H9 (cell line): ENCODE results near the gene ABHD8. TPM values are rescaled to one million over a fixed set of nuclear protein-coding genes. Genes with fewer than 3 reads are reported as not detected.
A peak's percentile ranks its signal among the peaks of the same experiment; 100 is the strongest.

Source experiments
- DNase-seq: peaks from one replicate; pipeline ENCODE4 v3.0.0-alpha.2; 2017
- H2AFZ ChIP-seq: one replicate; pipeline ENCODE4 v1.6.1; 2013; ENCODE audit warnings: mild to moderate bottlenecking, low read length, control low read depth, moderate library complexity
- H2AK5ac ChIP-seq: 2 replicates; pipeline ENCODE4 v1.6.1; 2013; ENCODE audit warnings: low read length, control low read depth, mixed read lengths; ENCODE audit not compliant: insufficient read length
- H2BK120ac ChIP-seq: one replicate; pipeline ENCODE4 v1.6.1; 2013; ENCODE audit warnings: low read depth, mild to moderate bottlenecking, low read length, control low read depth, inconsistent platforms; ENCODE audit not compliant: poor library complexity, severe bottlenecking
- H2BK12ac ChIP-seq: 2 replicates; pipeline ENCODE4 v1.6.1; 2013; ENCODE audit warnings: low read length, control low read depth, mixed read lengths, low read depth; ENCODE audit not compliant: insufficient read length
- H2BK15ac ChIP-seq: 2 replicates; pipeline ENCODE4 v1.6.1; 2013; ENCODE audit warnings: low read depth, low read length, control low read depth
- H2BK20ac ChIP-seq: one replicate; pipeline ENCODE4 v1.6.1; 2013; ENCODE audit warnings: low read depth, mild to moderate bottlenecking, low read length, control low read depth, inconsistent platforms; ENCODE audit not compliant: poor library complexity, severe bottlenecking
- H2BK5ac ChIP-seq: 2 replicates; pipeline ENCODE4 v1.6.1; 2013; ENCODE audit warnings: low read length, control low read depth, mixed read lengths; ENCODE audit not compliant: insufficient read length
- H3K14ac ChIP-seq: 2 replicates; pipeline ENCODE4 v1.6.1; 2013; ENCODE audit warnings: low read length, control low read depth; ENCODE audit not compliant: insufficient read depth
- H3K18ac ChIP-seq: 2 replicates; pipeline ENCODE4 v1.6.1; 2013; ENCODE audit warnings: low read depth, mild to moderate bottlenecking, mixed read lengths, low read length, control low read depth; ENCODE audit not compliant: insufficient read length
- H3K23ac ChIP-seq: 2 replicates; pipeline ENCODE4 v1.6.1; 2013; ENCODE audit warnings: low read length, control low read depth, mixed read lengths, low read depth; ENCODE audit not compliant: insufficient read length
- H3K23me2 ChIP-seq: 2 replicates; pipeline ENCODE4 v1.6.1; 2013; ENCODE audit warnings: low read depth, mild to moderate bottlenecking, mixed read lengths, low read length, control low read depth; ENCODE audit not compliant: insufficient read length, poor library complexity, severe bottlenecking
- H3K27ac ChIP-seq: 2 replicates; pipeline ENCODE4 v1.5.1; 2013; ENCODE audit warnings: low read length, control low read depth, mixed read lengths, low read depth; ENCODE audit not compliant: insufficient read length
- H3K27me3 ChIP-seq: 2 replicates; pipeline ENCODE4 v1.6.1; 2013; ENCODE audit warnings: low read length, control low read depth, inconsistent platforms; ENCODE audit not compliant: insufficient read depth
- H3K4ac ChIP-seq: 2 replicates; pipeline ENCODE4 v1.6.1; 2013; ENCODE audit warnings: low read depth, mild to moderate bottlenecking, control low read depth, inconsistent platforms, low read length, moderate library complexity
- H3K4me1 ChIP-seq: 2 replicates; pipeline ENCODE4 v1.6.1; 2013; ENCODE audit warnings: low read length, control low read depth, inconsistent platforms; ENCODE audit not compliant: insufficient read depth
- H3K4me2 ChIP-seq: 2 replicates; pipeline ENCODE4 v1.6.1; 2013; ENCODE audit warnings: low read length, control low read depth, mixed read lengths; ENCODE audit not compliant: insufficient read length, insufficient read depth
- H3K56ac ChIP-seq: 2 replicates; pipeline ENCODE4 v1.6.1; 2013; ENCODE audit warnings: low read depth, mild to moderate bottlenecking, mixed read lengths, low read length, control low read depth; ENCODE audit not compliant: insufficient read length
- H3K79me1 ChIP-seq: 2 replicates; pipeline ENCODE4 v1.6.1; 2013; ENCODE audit warnings: low read depth, mild to moderate bottlenecking, moderate library complexity, low read length, control low read depth, inconsistent platforms; ENCODE audit not compliant: insufficient read depth, poor library complexity, severe bottlenecking
- H3K79me2 ChIP-seq: 2 replicates; pipeline ENCODE4 v1.6.1; 2013; ENCODE audit warnings: low read length, control low read depth, inconsistent platforms; ENCODE audit not compliant: insufficient read depth
- H3K9ac ChIP-seq: 2 replicates; pipeline ENCODE4 v1.6.1; 2013; ENCODE audit warnings: low read length, control low read depth, mixed read lengths; ENCODE audit not compliant: insufficient read length; ENCODE audit errors: extremely low read depth
- H3K9me3 ChIP-seq: one replicate; pipeline ENCODE4 v1.6.1; 2013; ENCODE audit warnings: low read depth, low read length, inconsistent platforms; ENCODE audit not compliant: control insufficient read depth
- H3T11ph ChIP-seq: one replicate; pipeline ENCODE4 v1.6.1; 2013; ENCODE audit warnings: mild to moderate bottlenecking, low read length, control low read depth, inconsistent platforms
- H4K20me1 ChIP-seq: one replicate; pipeline ENCODE4 v1.6.1; 2013; ENCODE audit not compliant: control insufficient read depth, insufficient read length, insufficient read depth
- H4K5ac ChIP-seq: 2 replicates; pipeline ENCODE4 v1.6.1; 2013; ENCODE audit warnings: low read depth, mild to moderate bottlenecking, mixed read lengths, low read length, control low read depth; ENCODE audit not compliant: insufficient read length
- H4K8ac ChIP-seq: replicated peaks from 2 replicates; pipeline ENCODE4 v1.6.1; 2013; ENCODE audit warnings: low read length, control low read depth, mixed read lengths, low read depth; ENCODE audit not compliant: insufficient read length
- H4K91ac ChIP-seq: 2 replicates; pipeline ENCODE4 v1.6.1; 2013; ENCODE audit warnings: low read depth, mild to moderate bottlenecking, moderate library complexity, mixed read lengths, low read length, control low read depth; ENCODE audit not compliant: insufficient read length
- H3K27ac Mint-ChIP-seq, 3 experiments: 2 replicates in 2 of 3; 3 replicates in 1 of 3; pipeline ENCODE4 v1.8.0; 2020 to 2021; ENCODE audit warnings: mixed read lengths in 3 of 3, mild to moderate bottlenecking in 1 of 3, moderate library complexity in 1 of 3
- H3K27me3 Mint-ChIP-seq: 2 replicates; pipeline ENCODE4 v1.8.0; 2021; ENCODE audit warnings: low read depth, mild to moderate bottlenecking, moderate library complexity, mixed read lengths
- H3K36me3 Mint-ChIP-seq, 3 experiments: 2 replicates in 2 of 3; 3 replicates in 1 of 3; pipeline ENCODE4 v1.8.0; 2020 to 2021; ENCODE audit warnings: low read depth in 3 of 3, mixed read lengths in 3 of 3; ENCODE audit not compliant: insufficient read depth in 1 of 3
- H3K4me1 Mint-ChIP-seq, 2 experiments: 2 replicates each; pipeline ENCODE4 v1.8.0; 2020; ENCODE audit warnings: mixed read lengths in 2 of 2
- H3K4me3 Mint-ChIP-seq, 2 experiments: 2 replicates in 1 of 2; 3 replicates in 1 of 2; pipeline ENCODE4 v1.8.0; 2020 to 2021; ENCODE audit warnings: mild to moderate bottlenecking in 2 of 2, mixed read lengths in 2 of 2, moderate library complexity in 1 of 2
- H3K9me3 Mint-ChIP-seq, 2 experiments: 2 replicates in 1 of 2; 3 replicates in 1 of 2; pipeline ENCODE4 v1.8.0; 2020; ENCODE audit warnings: mild to moderate bottlenecking in 2 of 2, mixed read lengths in 2 of 2, moderate library complexity in 1 of 2
- WGBS: extraction: QIAGEN DNeasy Blood & Tissue Kit; methylation state at CpG from one replicate; pipeline ENCODE4 v1.1.7; 2013; ENCODE audit warnings: missing lambda C conversion rate, low lambda C conversion rate, mixed read lengths; ENCODE audit not compliant: insufficient read length; ENCODE audit errors: extremely low coverage; 5-methylcytosine and 5-hydroxymethylcytosine counted together
- total RNA-seq: library from RNA; stranded (reverse); gene quantifications from 2 replicates; pipeline ENCODE4 v1.2.1, GENCODE V29; 2021
- TF ChIP-seq, protein P1 (sequence below): fragments of 200-600 bp; sonication (generic); conservative IDR thresholded peaks from 3 replicates; pipeline ENCODE4 v1.8.0; 2021; ENCODE audit warnings: antibody characterized with exemption, mild to moderate bottlenecking

The ABHD8 gene
- total RNA-seq, 1 experiment from 2014 or later, result 11.7 TPM

DNA sequence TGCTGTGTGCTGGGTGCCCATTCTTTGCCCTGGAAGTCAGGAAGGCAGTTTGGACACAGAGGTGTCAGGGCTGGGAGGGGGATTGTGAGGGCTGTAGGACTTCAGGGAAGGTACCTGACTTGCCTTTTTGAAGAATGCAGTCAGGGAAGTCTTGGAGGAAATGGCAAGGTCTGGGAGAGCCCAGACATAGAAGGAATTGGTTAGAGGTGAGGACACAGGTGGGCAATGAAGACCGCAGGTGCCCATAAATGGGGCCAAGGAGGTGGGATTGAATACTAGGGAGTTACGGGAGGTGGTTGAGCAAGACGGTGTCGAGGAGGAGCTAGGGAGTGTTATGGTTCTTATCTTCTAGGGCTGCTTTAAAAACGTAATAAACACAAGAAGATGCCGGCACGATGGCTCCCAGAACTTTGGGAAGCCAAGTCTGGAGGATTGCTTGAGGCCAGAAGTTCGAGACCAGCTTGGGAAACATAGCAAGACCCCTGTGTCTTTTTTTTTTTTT lies 4.7 kb upstream of the ABHD8 start:
- Histone ChIP-seq H3K27me3 (no peaks in the 10 kb centered on the region), H2BK20ac (no peak overlapping the region), H3K9ac (no peak overlapping the region), H4K91ac (no peak overlapping the region), H3K79me1 (peaks cover 6% of the 10 kb centered on the region), H2BK12ac (no peak overlapping the region), H3K14ac (no peak overlapping the region), H3K4me1 (peaks cover 3% of the 10 kb centered on the region; the same call in 1 of the 2 replicates), H2AK5ac (no peak overlapping the region), H2BK15ac (no peak overlapping the region), H3K79me2 (peaks cover 7% of the 10 kb centered on the region; the same call in 1 of the 2 replicates), H4K20me1 (no peaks in the 10 kb centered on the region), H3K18ac (no peak overlapping the region), H4K5ac (no peak overlapping the region), H3K23me2 (peaks cover 11% of the 10 kb centered on the region), H3T11ph (no peak overlapping the region), H3K27ac (no peak overlapping the region), H3K23ac (no peak overlapping the region), H4K8ac (no peak overlapping the region), H2BK120ac (no peak overlapping the region), H2BK5ac (no peak overlapping the region), H3K56ac (no peak overlapping the region), H3K9me3 (no peaks in the 10 kb centered on the region), H2AFZ (no peak overlapping the region), H3K4ac (no peak overlapping the region), H3K4me2 (no peak overlapping the region)
- no CpG with 5 or more reads among the region's 8 CpGs for WGBS
- TF ChIP-seq, protein P1, sequence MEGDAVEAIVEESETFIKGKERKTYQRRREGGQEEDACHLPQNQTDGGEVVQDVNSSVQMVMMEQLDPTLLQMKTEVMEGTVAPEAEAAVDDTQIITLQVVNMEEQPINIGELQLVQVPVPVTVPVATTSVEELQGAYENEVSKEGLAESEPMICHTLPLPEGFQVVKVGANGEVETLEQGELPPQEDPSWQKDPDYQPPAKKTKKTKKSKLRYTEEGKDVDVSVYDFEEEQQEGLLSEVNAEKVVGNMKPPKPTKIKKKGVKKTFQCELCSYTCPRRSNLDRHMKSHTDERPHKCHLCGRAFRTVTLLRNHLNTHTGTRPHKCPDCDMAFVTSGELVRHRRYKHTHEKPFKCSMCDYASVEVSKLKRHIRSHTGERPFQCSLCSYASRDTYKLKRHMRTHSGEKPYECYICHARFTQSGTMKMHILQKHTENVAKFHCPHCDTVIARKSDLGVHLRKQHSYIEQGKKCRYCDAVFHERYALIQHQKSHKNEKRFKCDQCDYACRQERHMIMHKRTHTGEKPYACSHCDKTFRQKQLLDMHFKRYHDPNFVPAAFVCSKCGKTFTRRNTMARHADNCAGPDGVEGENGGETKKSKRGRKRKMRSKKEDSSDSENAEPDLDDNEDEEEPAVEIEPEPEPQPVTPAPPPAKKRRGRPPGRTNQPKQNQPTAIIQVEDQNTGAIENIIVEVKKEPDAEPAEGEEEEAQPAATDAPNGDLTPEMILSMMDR, result no peak
- DNase-seq, result no peak
- peak overlapping the region; percentile 75 to 97 for H3K4me3 Mint-ChIP-seq
- H3K27me3 Mint-ChIP-seq, result no peaks in the 10 kb centered on the region; the same call in 1 of the 2 replicates
- no peaks in the 10 kb centered on the region for H3K9me3 Mint-ChIP-seq
- peak overlapping the region in 1 of 3 experiments; percentile 26; a peak in 1 of 7 replicates for H3K27ac Mint-ChIP-seq
- peaks cover 29 to 39% of the 10 kb centered on the region in 2 experiments for H3K4me1 Mint-ChIP-seq
- peaks cover 6 to 10% (median 7%) of the 10 kb centered on the region in 3 experiments; a peak in 5 of 7 replicates for H3K36me3 Mint-ChIP-seq
